RWPE1 (cell line): ENCODE measurements around the gene CTRB1.
A peak's percentile ranks its signal among the peaks of the same experiment; 100 is the strongest.

Experiments
- CTCF ChIA-PET: fragments of 350-600 bp; sonication (Branson Sonifier 250); formaldehyde crosslinking; extraction: SDS; loops from one replicate; lab custom pipeline; 2021; lab: Yijun Ruan, JAX
- POLR2A ChIA-PET: fragments of 400-600 bp; formaldehyde crosslinking; extraction: SDS; loops from one replicate; lab custom pipeline; 2020; ENCODE audit warnings: antibody characterized with exemption; ENCODE audit not compliant: low non-redundant PET; lab: Yijun Ruan, JAX
- DNase-seq: peaks from one replicate; pipeline ENCODE4 v3.0.0; 2012; ENCODE audit warnings: low spot score
- H3K27ac ChIP-seq: fragments of 450-650 bp; 2 replicates; pipeline ENCODE4 v1.5.1; 2017
- CTCF ChIP-seq: fragments of 450-650 bp; conservative IDR thresholded peaks from 2 replicates; pipeline ENCODE4 v1.5.1; 2017; ENCODE audit warnings: low read depth, mild to moderate bottlenecking

Gene CTRB1

DNA sequence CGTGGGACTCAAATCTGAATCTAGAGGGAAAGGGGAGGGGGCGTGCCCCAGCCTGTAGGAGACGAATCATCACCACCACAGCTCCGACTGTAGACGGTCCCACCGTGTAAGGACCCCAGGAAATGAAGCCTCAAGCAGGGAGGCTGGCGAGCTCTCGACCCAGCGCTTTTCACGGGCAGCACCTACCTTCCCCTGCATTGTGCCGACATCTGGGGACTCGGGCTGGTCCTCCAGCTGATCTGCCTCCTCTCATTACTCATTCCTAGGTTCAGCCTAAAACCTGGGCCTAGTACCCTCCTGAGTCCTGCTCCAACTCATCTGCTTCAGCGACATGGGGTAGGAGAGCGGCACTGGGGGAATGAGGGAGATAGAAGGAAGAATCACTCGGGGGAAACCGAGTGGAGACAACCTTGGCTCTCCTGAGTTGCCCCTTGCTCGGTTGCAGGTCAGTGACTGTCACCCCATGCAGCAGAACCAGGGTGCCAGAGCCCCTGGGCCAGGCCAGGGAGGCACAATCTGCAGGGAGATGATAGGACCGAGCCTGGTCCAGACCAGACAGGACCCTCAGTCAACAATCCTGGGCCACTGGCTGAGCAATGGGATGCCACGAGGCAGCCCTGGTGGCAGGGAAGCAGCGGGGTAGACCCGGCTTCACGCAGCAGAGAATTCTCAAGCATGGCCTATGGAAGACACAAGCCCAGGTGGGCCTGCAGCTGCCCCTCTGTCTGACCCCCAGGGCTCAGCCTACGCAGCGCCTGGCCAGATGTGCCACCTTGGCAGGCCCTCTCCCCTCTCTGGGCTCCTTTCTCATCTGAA, 33.5 kb downstream of the CTRB1 start:
- H3K27ac ChIP-seq = peak overlapping the region; percentile 98
- ChIA-PET POLR2A (interaction anchor here (2.0 kb wide), 1 partner anchor 53 kb away, joined by 9 read pairs; no protein-coding TSS in a partner anchor), CTCF (interaction anchor here (1.3 kb wide), 1 partner anchor 131 kb away, joined by 5 read pairs; no protein-coding TSS in a partner anchor)
- no peak for DNase-seq
- TF ChIP-seq CTCF = no peak

GRCh38 chr16:75252946-75253911, 34.4 kb downstream of the CTRB1 start:
- peak overlapping the region; percentile 98 for H3K27ac ChIP-seq
- TF ChIP-seq CTCF = no peak
- POLR2A ChIA-PET = interaction anchor here (0.6 to 0.7 kb wide), 2 partner anchors 9 to 18 kb away, joined by 3 read pairs; no protein-coding TSS in a partner anchor
- no peak for DNase-seq
- CTCF ChIA-PET = interaction anchor here (1.3 kb wide), 1 partner anchor 130 kb away, joined by 5 read pairs; no protein-coding TSS in a partner anchor

- ChIA-PET CTCF (interaction anchor here (1.4 kb wide), 1 partner anchor 20 kb away, joined by 4 read pairs; no protein-coding TSS in a partner anchor), POLR2A (no interaction called here)
- DNase-seq = peak; percentile 52
- peak overlapping the region; percentile 98 for H3K27ac ChIP-seq
- TF ChIP-seq CTCF = no peak
Measured at GRCh38 chr16:75254359-75254837, 35.6 kb downstream of the CTRB1 start.

GRCh38 chr16:75256059-75256571, 37.3 kb downstream of the CTRB1 start:
- no peak for TF ChIP-seq CTCF
- DNase-seq = no peak
- POLR2A ChIA-PET = no interaction called here
- CTCF ChIA-PET = interaction anchor here (1.4 kb wide), 1 partner anchor 22 kb away, joined by 4 read pairs; no protein-coding TSS in a partner anchor
- peak overlapping the region; percentile 98 for H3K27ac ChIP-seq

DNA sequence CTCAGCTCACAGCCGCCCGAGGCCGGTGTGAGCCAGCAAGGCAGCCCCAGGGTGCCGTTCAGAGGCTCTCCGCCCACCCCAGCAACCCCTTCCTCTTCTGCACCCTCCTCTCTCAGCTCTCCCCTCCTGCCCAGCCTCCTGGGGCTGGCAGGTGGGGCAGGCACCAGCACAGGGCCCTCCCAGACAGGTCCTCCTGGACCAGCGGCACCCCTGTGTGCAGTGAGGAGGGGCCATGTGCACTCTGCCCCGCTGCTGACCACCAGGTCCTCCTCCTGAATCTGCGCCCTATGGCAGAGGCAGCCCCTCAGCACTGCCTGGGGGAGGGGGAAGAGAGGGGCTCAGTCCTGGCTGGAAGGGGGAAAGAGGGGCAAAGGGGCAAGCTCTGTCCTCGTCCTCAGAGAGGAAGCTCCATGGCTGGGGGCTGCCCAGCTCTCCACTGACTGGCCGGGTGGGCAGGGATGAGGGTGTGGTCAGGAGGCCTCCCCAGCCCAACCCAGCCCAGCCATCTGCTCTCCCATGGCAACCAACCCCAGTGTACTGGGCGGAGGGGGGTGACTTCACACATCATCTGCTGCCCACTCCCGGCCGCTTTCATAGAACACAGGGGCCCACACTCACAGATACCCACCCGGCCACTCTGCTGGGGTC, 38.0 kb downstream of the CTRB1 start:
- no peak for TF ChIP-seq CTCF
- POLR2A ChIA-PET = no interaction called here
- no peak for DNase-seq
- CTCF ChIA-PET = no interaction called here
- peak overlapping the region; percentile 98 for H3K27ac ChIP-seq
